GM21717 (cell line): ENCODE results near the gene ZSCAN21.

Experiments
- ATAC-seq: cut with Tn5 transposase; IDR thresholded peaks from one replicate; pipeline ENCODE4 v1.9.1; 2021; ENCODE audit warnings: mild to moderate bottlenecking, moderate library complexity; ENCODE audit not compliant: unreplicated experiment

ZSCAN21 gene

DNA sequence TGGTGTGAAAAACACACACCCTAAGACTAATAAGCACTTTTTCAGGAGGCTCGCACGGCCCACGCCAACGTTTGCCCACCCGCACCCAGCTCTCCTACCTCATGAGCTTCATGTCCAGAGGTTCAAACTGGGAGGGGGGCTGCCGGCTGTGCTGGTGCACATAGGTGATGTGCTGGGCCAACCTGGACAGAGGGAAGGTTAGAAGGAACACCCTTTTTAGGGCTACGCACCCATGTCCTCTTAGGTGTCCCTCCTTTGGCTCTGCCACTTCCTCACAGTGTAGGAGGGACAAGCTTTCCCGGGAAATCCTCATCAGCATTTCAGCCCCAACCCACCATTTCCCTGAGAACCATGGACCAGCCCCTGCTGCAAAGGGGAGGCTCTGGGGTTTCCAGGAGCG lies 45.7 kb downstream of the ZSCAN21 start:
- no peak for ATAC-seq

DNA sequence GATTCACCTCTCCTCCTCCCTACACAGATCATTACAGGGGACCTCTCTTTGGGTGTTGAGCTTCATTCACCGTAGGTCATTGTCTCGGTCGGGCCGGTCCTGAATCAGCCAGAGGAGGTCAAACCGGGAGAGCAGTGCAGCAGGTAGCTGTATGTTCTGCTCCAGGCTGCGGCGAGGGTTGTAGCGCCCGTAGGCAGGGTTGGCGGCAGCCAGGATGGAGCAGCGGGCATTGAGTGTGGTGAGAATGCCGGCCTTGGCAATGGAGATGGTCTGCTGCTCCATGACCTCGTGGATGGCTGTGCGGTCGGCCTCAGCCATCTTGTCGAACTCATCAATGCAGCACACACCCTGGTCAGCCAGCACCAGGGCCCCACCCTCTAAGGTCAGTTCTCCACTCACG lies 46.1 kb downstream of the ZSCAN21 start:
- ATAC-seq = no peak

DNA sequence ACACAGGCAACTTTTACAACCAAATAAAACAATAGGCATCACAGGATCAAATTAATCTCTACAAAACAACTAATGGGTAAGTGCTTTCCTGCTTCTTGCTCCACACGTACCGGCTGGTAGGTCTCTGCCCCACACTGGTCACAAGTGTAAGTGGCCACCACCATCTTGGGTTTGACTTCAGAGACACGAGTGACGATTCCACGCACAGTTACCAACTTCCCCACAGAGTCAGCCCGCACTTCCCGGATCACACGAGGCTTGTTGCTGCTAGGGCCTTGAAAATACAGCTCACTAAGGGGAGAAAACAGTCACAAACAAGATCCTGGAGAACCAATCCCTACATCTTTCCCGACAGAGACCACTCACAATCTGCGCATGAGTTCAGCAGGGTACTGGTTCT lies 49.3 kb downstream of the ZSCAN21 start:
- no peak for ATAC-seq

DNA sequence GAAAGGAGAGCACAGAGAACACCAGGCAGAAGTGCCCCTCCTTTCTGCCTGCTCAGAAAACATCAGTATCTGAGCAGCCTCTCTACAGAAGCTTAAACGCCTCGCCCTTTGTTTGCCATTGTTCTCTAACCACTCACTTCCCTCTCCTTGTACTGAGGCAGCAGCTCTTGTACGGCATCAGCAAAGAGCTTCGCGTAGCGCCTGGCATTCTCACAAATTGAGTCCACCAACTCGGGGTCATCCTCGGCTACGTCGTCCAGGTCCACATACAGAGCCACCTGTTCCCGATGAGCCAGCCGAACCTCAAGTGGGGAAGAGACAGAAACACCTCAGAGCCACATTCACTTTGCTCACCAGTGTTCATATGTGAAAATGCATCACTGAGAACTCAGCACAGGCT lies 49.9 kb downstream of the ZSCAN21 start:
- ATAC-seq = no peak

DNA sequence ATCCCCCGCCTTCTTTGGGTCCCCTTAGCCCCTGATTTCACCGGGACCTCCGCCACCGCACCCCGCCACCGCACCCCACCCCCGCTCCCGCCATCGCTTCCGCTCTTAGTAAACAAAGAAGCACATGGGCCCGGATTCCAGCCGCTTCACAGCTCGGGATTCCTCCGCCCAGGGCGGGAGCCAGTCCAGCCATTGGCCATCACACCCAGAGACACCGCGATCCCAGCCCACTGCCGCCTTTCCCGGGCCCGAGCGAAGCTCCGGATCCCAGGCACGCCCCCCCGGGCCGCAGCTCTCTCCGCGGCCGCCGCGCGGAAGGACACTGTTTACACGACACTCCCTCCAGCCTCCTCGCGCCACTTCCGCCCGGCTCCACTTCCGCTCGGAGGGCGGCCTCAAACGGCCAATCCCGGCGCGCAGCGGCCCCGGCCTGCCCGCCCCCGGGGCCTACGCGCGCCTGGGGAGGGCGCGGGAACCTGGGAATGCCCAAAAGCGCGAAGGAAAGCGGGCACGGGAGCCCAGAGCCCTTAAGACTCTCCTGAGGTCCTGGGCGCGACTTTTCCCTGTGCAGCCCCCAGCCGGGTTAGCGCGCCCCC lies 50.9 kb downstream of the ZSCAN21 start:
- peak; percentile 61 for ATAC-seq

DNA sequence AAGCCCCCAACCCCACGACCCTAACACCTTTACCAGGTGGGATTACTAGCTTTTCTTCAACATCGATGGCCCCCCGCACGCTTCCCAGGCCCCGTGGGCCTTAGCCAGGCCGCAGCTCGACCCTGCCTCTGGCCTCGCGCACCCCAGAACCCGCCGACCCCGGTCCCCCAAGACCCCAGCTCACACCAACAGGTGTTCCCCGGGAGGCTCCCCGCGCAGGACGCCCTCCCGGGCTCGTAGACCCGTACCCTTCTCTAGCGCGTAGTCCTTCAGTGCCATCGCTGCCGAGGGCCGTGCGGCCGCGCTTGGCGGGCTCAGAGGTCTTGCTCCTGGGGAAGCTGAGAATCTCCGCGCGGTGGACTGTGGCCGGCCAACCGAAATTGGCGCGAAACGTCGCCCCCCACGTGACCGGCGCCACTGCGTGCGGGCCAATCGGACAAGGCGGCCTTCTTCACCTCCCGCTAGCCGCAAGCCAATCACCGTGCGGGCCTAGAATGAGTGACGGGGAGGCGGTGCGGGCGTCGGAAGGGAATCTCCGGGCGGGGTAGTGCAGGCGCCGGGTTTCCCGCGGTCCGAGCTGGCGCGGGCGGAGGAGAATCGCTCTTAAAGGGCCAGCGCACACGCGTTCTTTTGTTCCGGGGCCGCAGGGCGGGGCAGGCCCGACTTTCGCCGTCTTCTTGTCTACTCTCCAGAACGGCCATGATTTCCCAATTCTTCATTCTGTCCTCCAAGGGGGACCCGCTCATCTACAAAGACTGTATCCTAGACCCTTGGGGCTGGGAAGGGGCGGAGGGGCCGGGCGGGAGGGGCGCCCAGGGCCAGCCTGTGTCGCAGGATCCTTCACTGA lies 51.7 kb downstream of the ZSCAN21 start, which contains the start of the genes AP4M1 and MCM7:
TSS of gene AP4M1 (plus strand) at position 628 of the 847 bp plus-strand sequence. CDS start at position 700, 72 bp downstream.
TSS of gene MCM7 (minus strand) at position 382 of the 847 bp plus-strand sequence. CDS start at position 279, 103 bp downstream.
- peak; percentile 79 for ATAC-seq

DNA sequence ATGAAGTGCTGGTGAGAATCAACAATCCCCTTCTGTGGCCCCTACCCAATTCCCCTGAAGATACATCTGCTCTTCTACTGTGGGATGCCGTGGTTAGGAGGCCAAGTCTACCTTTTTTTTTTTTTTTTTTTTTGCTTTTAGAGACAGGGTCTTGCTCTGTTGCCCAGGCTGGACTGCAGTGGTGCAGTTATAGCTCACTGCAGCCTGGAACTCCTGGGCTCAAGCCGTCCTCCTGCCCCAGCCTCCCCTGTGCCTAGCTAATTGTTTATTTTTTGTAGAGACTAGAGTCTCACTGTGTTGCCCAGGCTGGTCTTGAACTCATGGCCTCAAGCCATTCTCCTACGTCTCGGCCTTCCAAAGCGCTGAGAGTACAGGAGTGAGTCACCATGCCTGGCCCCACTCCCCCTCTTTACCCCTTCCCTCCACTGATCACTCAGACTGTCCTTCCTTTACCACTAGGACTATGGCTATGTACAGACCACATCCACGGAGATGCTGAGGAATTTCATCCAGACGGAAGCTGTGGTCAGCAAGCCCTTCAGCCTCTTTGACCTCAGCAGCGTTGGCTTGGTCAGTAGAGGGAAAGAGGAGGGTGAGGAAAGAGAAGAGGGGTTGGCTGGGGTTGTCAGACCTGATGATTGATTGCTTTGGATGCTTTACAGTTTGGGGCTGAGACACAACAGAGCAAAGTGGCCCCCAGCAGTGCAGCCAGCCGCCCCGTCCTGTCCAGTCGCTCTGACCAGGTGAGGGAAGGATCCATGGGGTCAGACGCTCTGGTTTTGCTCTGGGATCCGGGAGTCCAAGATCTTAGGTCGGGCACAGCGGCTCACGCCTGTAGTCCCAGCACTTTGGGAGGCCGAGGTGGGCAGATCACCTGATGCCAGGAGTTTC lies 53.6 kb downstream of the ZSCAN21 start:
- no peak for ATAC-seq

DNA sequence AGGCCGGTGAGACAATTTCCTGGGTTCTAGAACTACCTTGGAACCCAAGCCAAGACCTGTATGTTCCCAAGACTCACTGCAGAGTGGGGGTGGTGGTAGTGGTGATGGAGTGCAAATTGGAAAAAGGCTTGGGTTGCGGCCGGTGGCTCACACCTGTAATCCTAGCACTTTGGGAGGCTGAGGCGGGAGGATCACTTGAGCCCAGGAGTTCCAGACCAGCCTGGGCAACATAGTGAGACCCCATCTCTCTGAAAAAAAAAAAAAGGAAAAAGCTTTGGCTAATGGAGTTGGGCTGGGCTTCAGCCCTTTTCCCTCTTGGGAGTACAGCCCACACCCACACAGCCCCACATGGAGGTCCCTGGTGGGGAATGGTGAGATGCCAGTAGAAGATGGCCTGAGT lies 56.0 kb downstream of the ZSCAN21 start:
- no peak for ATAC-seq

DNA sequence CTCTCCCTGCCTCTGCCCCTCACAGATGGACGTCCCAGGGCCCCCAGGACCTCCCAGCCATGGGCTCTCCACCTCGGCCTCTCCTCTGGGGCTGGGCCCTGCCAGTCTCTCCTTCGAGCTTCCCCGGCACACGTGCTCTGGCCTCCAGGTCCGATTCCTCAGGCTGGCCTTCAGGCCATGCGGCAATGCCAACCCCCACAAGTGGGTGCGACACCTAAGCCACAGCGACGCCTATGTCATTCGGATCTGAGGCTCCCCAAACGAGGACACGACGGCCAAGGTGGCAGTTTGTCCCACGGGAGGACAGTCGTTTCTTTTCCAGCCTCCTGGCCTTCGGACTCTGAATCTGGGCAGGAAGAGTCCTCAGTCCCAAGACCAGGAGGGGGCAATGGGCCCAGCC lies 57.1 kb downstream of the ZSCAN21 start:
- no peak for ATAC-seq

DNA sequence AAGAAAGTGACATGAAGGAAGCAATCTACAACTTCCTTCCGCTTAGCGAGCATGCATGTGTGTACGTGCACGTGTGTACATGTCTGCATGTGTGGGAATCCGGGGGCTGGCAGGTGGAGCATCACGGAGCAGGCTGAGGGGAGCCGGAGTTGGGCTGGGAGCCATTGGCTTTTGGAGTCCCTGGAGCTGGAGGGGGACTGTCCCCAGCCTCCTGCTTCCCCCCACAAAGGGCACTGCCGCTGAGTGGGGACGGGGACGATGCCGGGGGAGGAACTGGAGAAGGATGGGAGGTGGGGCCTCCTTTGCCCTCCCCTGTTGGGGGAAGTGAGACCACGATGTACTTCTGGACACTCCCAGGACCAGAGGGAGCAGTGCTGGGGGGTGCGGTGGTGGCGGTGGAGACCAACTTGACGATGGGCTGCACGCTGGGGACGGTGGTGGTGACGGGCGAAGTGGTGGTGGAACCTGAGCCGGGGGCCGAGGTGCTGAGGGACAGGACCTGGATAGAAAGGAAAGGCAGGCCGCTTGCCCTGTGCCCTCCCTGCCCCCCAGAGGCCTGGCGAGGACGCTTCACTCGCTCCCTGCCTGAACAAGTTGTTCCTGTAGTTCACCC lies 57.7 kb downstream of the ZSCAN21 start:
- ATAC-seq = no peak

DNA sequence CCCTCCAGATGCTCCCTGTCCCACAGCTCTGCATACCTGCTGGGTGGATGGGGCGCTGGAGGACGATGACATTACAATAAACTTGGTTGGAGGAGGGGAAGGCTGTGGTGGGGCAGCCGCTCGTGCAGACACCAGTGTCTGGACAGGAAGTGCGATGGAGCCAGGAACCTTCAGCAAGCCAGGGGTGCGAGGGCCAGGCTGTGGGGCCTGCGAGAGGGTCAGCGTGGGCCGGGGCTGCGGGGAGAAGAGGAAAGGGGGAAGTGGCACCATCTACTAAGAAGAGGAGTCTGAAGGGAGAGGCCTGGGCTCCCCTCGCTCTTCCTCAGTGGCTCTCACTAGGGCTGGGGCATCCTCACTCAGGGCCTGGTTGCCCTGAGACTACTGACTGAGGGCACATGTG lies 58.3 kb downstream of the ZSCAN21 start:
- no peak for ATAC-seq

DNA sequence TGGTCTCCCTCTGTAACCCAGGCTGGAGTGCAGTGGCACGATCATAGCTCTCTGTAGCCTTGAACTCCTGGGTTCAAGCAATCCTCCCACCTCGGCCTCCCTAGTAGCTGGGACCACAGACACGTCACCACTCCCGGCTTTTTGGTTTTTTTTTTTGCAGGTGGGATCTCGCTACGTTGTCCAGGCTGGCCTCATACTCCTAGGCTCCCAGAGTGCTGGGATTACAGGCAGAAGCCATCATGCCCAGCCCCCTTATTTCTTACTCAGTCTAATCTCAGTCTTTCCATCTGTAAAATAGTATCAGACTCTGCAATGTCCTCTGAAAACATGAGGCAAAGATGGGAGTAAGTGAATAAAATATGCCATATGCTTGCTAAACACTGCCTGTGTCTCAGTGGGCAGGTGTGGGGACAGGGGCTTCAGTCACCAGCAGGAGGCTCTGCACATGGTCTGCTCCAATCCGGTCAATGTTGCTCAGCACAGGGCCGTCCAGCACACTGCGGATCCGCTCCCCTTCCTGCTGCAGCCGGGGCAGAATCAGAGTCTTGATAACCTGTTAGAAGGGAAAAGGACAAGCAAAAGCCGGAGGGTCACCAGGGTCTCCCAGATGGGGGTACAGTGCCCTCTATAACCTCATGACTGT lies 60.1 kb downstream of the ZSCAN21 start:
- ATAC-seq = no peak

DNA sequence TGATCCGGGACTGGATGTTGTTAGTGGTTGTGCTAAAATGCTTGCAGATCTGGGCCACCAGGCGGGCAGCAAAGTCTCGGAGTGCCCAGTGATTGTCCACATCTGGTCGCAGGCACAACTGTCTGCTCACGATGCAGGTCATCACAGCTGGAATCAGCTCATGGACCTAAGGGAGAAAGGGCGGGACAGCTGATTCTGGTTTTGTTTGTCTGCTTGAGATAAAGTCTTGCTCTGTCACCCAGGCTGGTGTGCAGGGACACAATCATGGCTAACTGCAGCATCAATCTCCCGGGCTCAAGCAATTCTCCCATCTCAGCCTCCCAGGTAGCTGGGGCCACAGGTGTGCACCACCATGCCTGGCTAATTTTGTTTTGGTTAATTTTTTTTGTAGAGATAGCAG lies 61.6 kb downstream of the ZSCAN21 start:
- no peak for ATAC-seq

DNA sequence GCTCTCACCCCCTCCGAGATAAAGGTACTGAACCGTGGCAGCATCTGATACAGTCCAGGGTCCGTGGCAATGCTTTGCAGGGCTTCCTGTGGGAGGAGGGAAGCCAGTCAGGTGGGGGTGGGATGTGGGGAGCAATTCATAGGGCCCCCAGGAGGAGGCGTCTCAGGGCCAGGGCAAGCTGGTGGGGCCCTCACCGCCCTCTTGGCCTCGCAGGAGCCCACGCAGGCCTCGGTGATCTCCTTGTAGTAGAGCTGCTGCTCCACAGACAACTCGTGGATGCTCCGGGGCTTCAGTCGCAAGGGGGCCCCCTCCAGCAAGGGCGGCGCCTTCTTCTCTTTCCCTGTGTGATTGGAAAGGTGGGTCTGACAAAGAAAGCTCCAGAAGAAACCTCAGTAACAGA lies 62.3 kb downstream of the ZSCAN21 start:
- no peak for ATAC-seq
